OCI-LY1 (cell line): ENCODE data around the gene SPIRE2.

Source experiments
- CTCF ChIP-seq: fragments of 200-600 bp; sonication (generic), shearing (Covaris generic); IDR thresholded peaks from 2 replicates; pipeline ENCODE4 v1.5.1; 2017; ENCODE audit warnings: mild to moderate bottlenecking, antibody characterized with exemption, low read length, moderate library complexity, mixed read lengths
- EZH2 ChIP-seq: fragments of 200-600 bp; sonication (generic), shearing (Covaris generic); IDR thresholded peaks from 2 replicates; pipeline ENCODE4 v1.8.0; 2017; ENCODE audit warnings: borderline replicate concordance, mixed run types, mild to moderate bottlenecking, antibody characterized with exemption, low read length, moderate library complexity, mixed read lengths

DNA sequence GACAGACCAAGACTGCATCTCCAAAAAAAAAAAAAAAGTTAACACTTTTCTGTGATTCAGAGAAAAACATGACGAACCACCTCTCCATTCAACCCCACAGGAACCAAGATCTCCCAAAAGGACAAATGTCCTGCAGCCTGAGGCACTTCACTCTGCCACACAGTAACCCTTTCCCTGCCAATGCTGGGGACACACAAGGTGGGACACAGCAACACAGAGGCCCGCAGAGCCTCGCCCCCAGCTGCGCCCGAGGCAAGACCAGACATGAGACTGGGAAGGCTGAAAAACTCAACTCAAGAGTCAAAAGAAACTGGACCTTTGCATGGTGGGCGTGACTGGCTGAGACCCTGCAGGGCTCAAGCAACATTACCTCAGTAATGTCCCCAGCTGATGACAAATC lies 45.8 kb upstream of the SPIRE2 start:
- TF ChIP-seq CTCF = no peak
- TF ChIP-seq EZH2 = no peak
